GM20431 (cell line): ENCODE measurements around the gene ST6GAL2.

Source experiments
- in situ Hi-C: fragments of 300-500 bp; cut with MseI, MboI; formaldehyde crosslinking; loops from one replicate; pipeline ENCODE4 v1.15.0; 2020; ENCODE audit warnings: low sequenced_read_pairs; ENCODE audit not compliant: unreplicated experiment

Gene ST6GAL2

GRCh38 chr2:106866641-106867040 lies 19.3 kb downstream of the ST6GAL2 start:
- in situ Hi-C loops = no loop called here

DNA sequence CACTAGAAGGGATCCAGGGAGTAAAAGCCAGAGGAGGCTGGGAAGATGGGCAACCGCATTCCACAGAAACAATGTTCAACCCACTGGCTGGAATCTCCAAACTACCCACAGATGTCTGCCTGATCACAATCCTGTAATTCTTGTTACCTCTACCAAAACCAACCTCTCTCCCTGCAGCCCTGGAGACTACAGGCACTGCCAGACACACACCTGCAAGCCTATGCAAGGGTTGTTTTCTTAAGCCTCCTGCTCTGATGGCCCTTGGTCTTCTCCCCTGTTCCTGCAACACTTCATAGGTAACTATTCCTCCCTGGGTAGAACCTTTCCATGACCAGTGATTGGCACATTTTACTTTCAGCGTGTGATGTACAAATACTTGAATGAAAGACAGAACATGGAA lies 21.9 kb downstream of the ST6GAL2 start:
- in situ Hi-C loops = no loop called here

GRCh38 chr2:106863387-106863786 lies 22.6 kb downstream of the ST6GAL2 start:
- in situ Hi-C loops = no loop called here

GRCh38 chr2:106859498-106859897 lies 26.5 kb downstream of the ST6GAL2 start:
- in situ Hi-C loops = no loop called here

DNA sequence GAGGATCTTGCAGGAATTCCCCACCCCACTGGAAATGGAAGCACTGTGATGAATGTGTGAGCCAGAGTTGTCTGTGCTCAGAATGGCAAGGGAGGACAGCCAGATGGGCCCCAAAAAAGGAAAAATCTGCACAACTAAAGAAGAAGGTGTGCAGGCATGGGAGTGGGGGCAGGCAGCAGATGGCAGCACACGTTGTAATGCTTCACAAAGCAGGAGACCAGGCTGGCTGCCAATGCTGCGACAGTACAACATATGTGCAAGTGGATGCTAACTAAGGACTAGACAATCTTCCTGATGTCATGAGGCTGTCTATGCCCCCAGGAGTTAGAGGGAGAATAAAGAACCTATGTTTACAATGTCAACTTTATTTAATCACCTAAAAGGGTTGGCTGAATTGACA lies 27.2 kb downstream of the ST6GAL2 start:
- in situ Hi-C loops = no loop called here

- in situ Hi-C loops = no loop called here
Observed at GRCh38 chr2:106857882-106858478, 28.0 kb downstream of the ST6GAL2 start.

GRCh38 chr2:106853631-106854030 lies 32.3 kb downstream of the ST6GAL2 start:
- in situ Hi-C loops = no loop called here

- in situ Hi-C loops = no loop called here
Observed at GRCh38 chr2:106851881-106852501, 34.0 kb downstream of the ST6GAL2 start.

GRCh38 chr2:106851087-106851874 lies 34.7 kb downstream of the ST6GAL2 start:
- in situ Hi-C loops = no loop called here

GRCh38 chr2:106849253-106849652 lies 36.7 kb downstream of the ST6GAL2 start:
- in situ Hi-C loops = no loop called here

- in situ Hi-C loops = no loop called here
Observed at GRCh38 chr2:106847366-106847765, 38.6 kb downstream of the ST6GAL2 start.

GRCh38 chr2:106845716-106846115 lies 40.3 kb downstream of the ST6GAL2 start:
- in situ Hi-C loops = no loop called here

DNA sequence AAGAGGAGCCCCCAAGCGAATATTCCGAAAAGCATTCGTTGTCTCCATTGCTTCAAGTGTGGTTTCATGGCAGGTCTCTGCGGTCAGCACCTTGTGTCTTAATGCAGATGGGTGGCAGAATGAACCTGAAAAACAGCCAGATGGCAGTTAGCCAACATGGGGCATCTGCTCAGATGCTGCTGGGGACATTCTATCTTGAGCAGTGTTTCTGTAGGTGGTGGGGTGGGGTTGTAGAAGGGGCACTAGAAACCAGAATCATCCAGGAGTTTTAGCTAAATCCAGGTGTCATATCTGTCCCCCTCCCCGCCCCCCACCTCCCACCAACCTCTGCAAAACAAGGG lies 42.1 kb downstream of the ST6GAL2 start:
- in situ Hi-C loops = no loop called here

GRCh38 chr2:106843001-106843909 lies 42.7 kb downstream of the ST6GAL2 start:
- in situ Hi-C loops = no loop called here

DNA sequence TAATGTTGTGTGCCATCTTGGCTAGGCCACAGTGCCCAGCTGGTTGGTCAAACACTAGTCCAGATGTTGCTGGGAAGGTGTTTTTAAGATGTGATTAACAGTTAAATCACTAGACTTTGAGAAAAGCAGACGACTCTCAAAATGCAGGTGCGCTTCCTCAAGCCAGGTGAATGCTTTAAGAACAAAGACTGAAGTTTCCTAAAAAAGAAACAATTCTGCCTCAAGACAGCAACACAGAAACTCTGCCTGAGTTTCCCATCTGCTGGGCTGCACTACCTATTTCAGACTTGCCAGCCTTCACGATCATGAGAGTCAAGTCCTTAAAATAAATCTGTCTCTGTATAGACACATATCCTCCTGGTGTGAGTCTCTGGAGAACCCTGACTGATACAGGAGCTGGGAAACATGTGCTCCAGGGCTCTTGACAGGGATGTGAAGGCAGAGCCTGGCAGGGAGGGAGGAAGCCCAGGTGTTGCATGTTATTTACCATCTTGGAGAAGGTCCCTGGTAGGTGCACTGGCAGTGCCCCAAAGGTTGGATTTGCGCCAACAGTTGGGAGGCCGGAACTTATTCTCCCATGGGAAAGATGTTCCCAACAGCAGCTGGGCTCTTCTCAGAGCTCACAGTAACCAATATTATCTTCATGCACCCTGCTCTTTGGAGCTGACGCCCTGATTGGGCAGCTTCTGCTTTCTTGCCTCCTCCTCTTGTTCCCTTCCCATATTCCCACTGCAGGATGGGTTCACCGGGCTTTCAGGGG lies 43.9 kb downstream of the ST6GAL2 start:
- in situ Hi-C loops = no loop called here

DNA sequence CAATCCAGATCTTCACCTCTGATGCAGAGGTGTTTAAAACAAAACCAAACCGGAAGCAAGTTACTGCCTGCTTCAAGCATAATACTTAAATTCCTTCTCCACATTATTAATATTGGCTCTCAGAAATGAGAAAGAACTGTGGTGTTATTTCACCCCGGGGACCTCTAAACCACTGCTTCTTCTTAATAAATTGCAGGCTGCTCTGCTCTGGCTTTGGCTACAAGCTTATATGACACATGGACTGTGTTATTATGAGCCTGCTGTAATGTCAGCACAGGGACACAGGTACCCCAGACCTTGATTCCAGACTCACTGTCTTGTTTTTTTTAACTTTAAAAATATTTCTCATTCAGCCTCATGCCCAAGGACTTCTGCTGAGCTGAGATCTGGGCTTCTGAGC lies 45.1 kb downstream of the ST6GAL2 start:
- in situ Hi-C loops = no loop called here

DNA sequence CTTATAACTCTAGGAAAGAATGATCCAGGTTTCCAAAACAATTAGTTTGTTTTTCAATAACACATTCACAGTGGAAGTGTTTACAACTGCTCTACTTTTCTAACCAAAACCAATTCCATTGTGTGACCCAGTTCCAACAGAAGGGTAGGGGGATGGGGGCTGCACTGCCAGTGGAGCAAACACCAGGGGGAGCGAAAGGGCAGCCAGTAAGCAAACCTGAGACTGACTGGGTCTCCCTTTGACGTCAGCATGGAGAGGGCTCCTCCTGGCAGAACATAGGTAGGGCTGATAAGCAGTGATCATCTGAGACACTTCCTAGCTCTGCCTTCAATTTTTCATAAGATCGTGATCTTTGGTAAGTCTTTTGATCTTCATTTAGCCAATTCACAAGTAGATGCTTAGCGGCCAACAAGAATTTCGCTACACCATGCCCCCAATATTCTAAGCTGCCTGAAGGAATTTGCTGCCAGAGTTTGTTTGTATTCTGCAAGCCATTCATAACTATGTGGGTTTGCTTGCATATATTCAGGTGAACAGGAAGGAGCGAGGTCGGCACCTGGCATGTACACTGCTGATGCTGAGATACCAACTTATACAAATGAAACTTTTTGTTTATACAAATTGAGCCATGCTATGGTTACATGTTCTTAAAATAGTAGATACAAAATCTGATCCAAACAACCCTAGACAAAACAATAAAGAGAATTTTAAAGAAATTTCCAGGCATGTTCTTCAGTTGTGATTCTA lies 45.9 kb downstream of the ST6GAL2 start:
- in situ Hi-C loops = no loop called here

DNA sequence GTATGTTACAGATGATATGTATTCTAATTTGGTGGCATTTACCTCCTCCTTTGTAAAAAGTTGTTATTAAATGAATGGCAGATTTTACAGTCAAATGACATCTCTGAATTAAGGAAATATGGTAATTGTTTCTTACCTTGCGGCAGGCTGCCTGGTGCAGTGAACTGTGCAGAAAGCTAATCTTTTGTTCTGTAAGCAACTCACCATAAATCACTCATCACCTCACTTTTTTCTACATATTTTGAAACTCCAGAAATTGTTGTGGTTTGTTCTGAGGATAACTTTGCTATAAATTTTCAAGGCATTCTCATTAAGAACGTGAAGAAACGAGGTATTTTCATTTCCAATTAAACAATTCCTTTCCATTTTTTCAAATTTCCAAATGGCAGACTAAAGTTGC lies 52.7 kb downstream of the ST6GAL2 start:
- in situ Hi-C loops = no loop called here
